Fibroblast of mammary gland (primary cell): ENCODE measurements around the gene PUDP.

Experiments
- DNase-seq: peaks from one replicate; pipeline ENCODE4 v3.0.0-alpha.2; 2010; ENCODE audit warnings: low read depth
- H3K4me3 ChIP-seq: 2 replicates; pipeline ENCODE4 v1.5.1; 2011; ENCODE audit warnings: low read depth, mild to moderate bottlenecking, low read length, moderate library complexity; ENCODE audit not compliant: control insufficient read depth
- CTCF ChIP-seq: conservative IDR thresholded peaks from 2 replicates; pipeline ENCODE4 v1.5.1; 2011; ENCODE audit warnings: low read depth, low read length, inconsistent platforms; ENCODE audit not compliant: control insufficient read depth, insufficient read depth

Gene PUDP

GRCh38 chrX:7143941-7144525 is 3.9 kb downstream of the PUDP start:
- TF ChIP-seq CTCF = no peak

GRCh38 chrX:7143076-7143475 is 4.9 kb downstream of the PUDP start:
- H3K4me3 ChIP-seq = no peak overlapping the region
- no peak for DNase-seq
- TF ChIP-seq CTCF = no peak

More at GRCh38 chrX:7143941-7144525, 3.9 kb downstream of the PUDP start:
- no peak overlapping the region for H3K4me3 ChIP-seq
- DNase-seq = no peak

- DNase-seq = peak; percentile 89
- no peak for TF ChIP-seq CTCF
- H3K4me3 ChIP-seq = no peak overlapping the region
Measured at GRCh38 chrX:7139202-7140081, 8.5 kb downstream of the PUDP start.

- H3K4me3 ChIP-seq = no peak overlapping the region
- TF ChIP-seq CTCF = no peak
- DNase-seq = no peak
Measured at GRCh38 chrX:7134981-7135380, 13.0 kb downstream of the PUDP start.

- TF ChIP-seq CTCF = no peak
- DNase-seq = peak; percentile 37
- no peak overlapping the region for H3K4me3 ChIP-seq
Measured at GRCh38 chrX:7133050-7133440, 14.9 kb downstream of the PUDP start.

- H3K4me3 ChIP-seq = no peak overlapping the region
- peak; percentile 61 for TF ChIP-seq CTCF
- peak; percentile 82 for DNase-seq
Measured at GRCh38 chrX:7132335-7133049, 15.5 kb downstream of the PUDP start.
